Measurements from ENCODE around the gene ACP1.

ACP1 gene

DNA sequence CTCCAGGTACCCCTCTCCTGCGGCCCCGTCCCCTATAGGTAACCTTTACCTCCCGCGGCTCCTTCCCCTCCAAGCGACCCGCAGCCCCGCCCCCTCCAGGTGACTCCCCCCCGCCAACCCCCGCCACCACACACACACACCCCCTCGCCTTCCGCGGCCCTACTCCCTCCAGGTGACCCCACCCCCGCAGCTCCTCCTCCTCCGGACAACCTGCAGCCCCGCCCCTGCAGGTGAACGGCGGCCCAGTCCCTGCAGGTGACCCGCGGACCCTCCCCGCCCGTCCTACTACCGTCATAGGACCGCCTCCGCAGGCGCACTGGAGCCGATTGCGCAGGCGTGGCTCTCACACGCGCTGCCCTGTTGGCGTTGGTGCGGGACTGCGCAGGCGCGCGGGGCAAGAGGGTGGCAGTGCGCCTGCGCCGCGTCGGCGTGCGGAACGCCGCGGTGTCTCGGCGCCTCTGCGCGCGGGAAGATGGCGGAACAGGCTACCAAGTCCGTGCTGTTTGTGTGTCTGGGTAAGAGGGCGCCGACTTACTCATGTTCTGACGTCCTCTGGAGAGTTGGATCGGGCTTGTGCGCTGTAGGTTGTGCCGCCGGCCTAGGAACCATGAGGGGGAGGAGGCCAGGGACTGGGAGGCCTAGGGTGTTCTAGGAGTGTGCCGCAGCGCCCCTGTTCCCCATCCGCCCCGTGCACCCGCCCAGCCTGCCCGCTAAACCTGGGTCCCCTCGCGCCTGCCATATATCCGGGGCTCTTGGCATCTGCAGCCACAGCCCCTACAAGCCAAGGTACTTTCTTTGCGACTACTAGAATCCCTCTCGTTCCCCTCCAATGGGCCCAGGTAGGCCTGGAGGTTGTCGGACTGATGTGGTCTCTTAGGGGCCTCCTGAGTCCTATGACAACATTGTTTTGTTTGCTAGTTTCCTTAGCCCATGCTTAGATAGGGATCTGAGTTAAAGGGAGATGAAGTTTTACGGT, at the start of gene ACP1:
Gene ACP1, plus strand, starts transcription at position 455 of the 976 bp plus-strand sequence. Its CDS starts 18 bp downstream, at position 473.
- DNase-seq (ENCODE audit: extremely low spot score, insufficient read length, low read depth) (peak; percentile 96), FAIRE-seq (peak; percentile 91)

DNA sequence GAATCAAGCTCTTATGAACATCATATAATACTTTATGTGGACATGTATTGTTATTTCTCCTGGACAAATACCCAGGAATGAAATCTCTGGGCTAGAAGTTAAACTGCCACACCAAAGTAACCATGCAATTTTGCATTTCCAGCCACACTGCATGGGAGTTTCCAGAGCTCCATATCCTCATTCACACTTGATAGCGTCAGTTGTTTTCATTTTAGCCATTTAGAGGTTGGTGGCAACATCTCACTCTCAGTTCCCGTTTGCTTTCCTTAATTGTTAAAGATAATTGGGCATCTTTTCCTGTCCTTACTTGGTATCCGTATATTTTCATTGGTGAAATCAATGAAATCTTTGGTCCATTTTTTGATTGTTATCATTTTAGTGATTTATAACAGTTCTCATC, 48.7 kb upstream of the ACP1 start:
- FAIRE-seq (no peak), DNase-seq (ENCODE audit: extremely low spot score, insufficient read length, low read depth) (no peak)

DNA sequence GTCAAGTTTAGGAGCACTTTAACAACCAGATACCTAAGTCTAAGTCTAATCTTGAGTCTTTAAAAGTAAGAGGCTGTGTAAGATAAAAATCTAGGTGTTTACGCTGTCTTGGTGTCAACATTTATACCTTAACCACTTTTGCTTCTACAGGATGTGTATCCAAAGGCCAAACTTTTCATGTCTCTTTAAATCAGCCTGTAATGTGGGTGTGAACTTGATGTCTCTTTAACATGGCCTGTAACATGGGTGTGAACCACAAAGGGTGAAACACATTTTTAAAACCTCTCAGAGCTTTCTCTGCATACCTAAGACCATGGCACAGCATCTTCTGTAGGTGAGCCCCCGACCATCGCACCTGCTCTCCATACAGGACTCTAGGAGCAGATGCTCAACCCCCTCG, 41.3 kb upstream of the ACP1 start:
- no peak for FAIRE-seq

DNA sequence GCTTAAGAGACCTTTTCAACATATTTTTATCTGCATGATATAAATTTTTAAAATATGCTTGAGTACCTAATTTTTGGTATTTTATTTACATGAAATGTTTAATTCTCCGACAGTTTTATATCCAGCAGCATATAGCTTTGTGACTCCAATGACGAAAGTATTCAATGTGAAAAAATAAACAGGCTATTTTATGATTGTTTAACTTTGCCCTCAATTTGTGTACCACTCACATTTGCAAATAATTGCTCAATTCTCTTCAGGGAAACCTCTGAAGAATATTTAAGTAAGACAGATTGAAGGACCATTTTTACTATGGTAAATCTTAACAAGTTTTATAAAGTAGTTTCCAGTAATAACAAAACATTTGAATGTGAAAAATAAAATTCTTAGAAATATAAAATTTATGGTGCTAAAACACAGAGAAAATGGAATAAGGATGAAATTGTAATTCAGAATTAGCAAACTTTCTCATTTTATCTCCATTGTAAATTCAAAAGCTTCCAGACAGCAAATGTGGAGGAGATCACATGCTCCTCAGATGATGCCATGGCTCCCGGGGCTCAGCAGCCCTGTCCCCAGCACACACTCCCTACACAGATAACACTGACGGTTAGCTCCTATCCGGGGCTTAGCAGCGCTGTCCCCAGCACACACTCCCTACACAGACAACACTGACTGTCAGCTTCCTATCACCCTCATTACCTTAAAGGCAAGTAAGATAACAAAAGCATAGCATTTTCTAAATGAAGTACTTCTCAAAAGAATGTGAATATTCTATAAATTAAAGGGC, 40.6 kb upstream of the ACP1 start:
- DNase-seq (ENCODE audit: extremely low spot score, insufficient read length, low read depth) (no peak), FAIRE-seq (no peak)

More for the DNA sequence above, 41.3 kb upstream of the ACP1 start:
- no peak for DNase-seq (ENCODE audit: extremely low spot score, insufficient read length, low read depth)

DNA sequence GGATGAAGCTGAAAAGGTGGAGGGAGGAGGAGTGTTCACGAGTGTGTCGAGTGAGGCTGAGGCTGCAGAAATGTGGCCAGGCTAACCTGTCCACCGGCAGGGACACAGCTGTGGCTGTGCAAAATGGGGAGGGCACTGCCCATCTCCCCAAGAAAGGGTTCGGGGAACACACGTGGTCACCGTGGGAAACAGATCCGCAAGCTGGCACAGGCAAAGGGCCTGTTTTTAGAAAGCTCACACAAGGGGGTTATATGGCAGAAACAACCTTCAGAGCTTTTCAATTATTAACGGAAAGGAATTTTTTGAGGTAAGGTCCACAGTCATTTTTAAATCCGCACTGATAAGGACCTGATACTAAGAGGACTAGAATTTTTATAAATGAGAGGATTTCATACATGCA, 36.6 kb upstream of the ACP1 start:
- DNase-seq (ENCODE audit: extremely low spot score, insufficient read length, low read depth) (no peak), FAIRE-seq (no peak)

DNA sequence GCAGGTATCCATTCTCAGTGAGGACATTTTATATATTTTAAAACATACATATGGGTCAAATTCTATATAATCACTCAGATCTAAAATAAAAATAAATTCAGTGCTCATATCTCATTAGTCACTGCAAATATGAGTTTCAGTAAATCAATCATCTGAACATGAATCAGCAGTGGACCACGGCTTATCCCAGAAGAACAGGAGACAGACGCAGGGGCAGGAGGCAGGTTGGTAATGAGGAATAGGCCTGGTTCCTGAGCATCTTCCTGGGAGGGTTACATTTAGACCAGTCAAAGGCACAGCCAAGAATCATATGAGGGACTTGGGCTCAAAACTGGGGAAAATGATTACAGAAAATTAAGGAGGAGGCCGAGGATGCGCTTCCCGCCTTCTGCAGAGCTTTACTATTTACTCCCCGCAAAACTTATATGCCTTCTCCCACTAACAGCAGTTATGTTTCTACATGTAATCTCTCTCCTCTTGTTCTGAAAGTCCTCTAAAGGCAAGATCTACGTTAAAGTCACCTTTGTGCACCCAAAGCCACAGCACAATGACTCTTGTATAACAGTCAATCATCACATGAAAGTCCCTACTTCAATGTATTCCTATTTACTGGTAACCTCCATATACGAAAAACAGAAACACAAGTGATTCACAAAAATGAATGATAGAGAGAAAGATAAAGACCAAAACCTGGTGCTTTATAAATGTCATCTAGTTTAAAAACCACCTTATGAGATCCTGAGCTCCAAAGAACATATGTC, 36.0 kb upstream of the ACP1 start:
- FAIRE-seq, result no peak
- DNase-seq (ENCODE audit: extremely low spot score, insufficient read length, low read depth), result no peak

DNA sequence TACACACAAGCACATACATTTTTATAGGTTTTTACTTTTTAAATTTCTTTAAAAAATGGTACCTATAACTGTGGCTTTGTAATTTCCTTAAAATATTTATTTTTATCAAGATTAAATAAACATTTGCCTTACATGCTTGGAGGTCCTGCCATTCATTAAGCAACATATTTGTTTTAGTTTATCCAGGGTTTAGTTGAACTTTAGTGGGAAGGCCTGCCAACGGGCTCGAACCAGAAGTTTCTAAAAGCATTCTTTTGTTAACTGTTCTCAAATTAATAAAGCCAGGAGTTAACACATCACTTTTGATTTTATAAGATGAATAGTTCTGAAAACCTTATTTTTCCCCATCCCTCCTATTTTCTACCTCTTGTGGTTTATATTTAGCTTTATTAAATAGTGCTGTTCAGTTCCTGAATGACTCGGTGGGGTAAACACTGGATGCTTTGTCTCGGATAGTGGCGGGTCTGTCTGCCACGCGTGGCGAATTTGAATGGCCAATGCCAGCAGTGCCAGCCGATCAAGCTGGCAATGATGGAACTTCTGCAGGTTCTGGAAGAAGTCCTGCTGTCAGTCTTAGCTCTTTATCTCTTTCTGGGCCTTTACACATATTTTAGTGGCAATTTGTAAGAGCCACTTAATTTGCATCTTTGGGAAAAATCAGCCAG, 33.1 kb upstream of the ACP1 start:
- DNase-seq (ENCODE audit: extremely low spot score, insufficient read length, low read depth) (no peak), FAIRE-seq (no peak)

DNA sequence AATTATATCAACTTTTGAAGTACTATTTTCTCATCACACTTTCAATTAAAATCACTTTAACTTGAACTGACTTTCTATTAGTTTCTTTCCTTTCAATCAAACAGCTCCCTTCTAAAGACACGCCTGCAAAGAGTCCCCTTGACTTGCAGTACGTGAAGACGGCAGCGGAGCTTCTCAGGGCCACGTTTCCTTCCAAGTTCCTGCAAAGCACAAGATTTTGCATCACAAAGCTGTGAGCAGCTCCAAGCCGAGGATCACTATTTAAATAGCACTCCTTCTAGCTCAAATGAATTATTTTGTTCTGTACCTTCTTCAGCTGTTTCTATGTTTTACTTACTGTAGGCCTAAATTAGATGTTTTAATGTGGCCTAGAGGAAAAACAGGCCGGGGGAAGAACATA, 31.7 kb upstream of the ACP1 start:
- DNase-seq (ENCODE audit: extremely low spot score, insufficient read length, low read depth), result no peak
- FAIRE-seq, result no peak

DNA sequence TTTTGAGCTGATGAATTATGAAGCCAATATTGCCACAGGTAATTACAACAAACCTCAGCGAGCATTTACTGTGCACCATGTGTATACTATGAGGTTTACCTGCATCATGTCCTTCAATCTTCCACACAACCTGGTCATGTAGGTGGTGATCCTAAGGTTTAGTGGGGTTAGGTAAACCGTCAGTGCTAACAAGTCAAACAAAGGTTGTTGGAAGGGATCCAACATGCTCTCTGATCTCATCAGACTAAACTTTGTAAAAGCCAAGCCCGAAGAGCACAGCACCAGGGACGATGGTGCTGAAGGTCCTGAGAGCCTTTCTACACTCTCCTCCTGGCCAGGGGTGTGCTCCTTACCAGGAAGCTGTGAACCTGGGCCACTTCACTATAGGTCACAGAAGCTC, 30.3 kb upstream of the ACP1 start:
- FAIRE-seq, result no peak

DNA sequence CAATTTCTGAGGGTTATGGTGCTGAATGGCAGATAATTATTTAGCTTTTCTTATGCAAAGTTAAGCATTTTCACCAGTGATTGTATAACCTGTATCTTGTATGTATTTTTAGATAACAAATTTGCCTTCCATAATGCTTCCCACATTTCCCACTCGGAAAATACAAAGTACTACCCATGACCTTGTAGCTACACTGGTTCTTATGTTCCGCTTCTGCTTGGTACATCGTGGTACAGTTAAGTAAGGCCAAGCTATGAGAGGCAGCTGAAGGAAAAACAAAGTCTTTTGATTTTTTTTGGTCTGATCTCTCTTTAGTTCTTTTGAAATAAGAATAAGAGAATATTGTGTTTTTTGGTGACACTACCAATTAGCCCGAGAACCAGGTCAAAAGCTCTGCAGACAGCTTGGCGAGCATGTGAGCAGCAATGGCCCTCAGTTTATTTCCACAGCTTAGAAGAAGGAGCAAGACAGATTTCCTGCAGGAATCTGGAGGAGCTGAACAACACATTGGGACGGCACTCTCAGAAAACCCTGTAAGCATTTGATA, 27.7 kb upstream of the ACP1 start:
- FAIRE-seq (no peak), DNase-seq (ENCODE audit: extremely low spot score, insufficient read length, low read depth) (no peak)

More for the DNA sequence above, 30.3 kb upstream of the ACP1 start:
- no peak for DNase-seq (ENCODE audit: extremely low spot score, insufficient read length, low read depth)

DNA sequence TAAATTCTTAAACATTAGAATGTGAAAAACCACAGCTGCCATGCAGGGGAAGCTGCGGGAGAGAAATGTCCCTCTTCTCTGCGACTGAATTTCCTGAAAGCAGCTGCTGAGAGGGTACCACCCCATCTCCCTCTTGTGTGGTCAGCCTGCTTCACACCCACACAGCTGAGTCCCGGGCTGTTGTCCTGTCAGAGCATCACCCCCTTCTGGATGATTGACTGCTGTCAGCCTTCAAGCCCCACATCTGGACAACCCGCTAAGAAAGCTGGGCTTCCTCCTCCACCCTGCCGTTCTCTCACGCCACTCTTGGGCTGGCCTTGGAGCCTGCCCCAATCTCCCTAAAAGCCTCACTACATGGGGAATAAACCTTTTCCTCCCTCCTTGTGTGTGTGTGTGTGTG, 26.9 kb upstream of the ACP1 start:
- FAIRE-seq, result no peak

DNA sequence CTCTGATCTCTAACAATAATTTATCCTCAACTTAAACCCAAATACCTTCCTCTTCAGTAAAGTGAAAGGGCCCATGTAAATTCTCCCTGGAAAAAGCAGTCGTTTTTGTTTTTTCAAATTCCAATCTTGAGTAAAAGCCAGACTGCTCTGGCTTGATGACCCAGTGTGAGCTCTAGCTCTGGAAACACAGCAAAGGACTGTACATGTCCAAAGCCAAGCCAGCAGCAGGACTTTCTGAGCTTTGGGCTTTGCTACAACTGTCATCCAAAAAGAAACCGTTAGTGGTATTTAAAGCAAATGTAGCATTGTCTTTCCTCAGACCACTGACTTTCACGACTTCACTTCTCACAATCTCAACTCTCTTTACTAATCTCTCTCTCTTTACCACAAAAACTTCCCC, 26.3 kb upstream of the ACP1 start:
- DNase-seq (ENCODE audit: extremely low spot score, insufficient read length, low read depth) (no peak), FAIRE-seq (no peak)

More for the DNA sequence above, 26.9 kb upstream of the ACP1 start:
- DNase-seq (ENCODE audit: extremely low spot score, insufficient read length, low read depth), result no peak

DNA sequence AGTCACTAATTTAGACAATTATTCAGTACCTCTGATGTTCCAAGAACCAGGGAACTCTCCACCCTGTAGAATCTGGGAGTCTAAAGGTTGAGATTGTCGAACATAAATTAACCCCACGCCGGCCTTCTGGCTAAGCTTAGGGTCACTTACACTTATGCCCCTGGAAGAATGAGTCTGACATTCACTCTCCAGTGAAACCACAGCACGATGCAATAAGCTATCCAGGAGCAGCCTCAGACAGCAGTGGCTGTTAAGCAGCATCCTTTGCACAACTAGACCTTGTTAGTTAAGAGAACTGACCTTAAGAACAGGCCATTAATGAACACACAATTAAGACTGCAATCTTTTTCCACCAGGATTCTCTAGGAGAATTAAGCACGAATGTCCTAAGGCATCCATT, 25.9 kb upstream of the ACP1 start:
- DNase-seq (ENCODE audit: extremely low spot score, insufficient read length, low read depth) (no peak), FAIRE-seq (no peak)

DNA sequence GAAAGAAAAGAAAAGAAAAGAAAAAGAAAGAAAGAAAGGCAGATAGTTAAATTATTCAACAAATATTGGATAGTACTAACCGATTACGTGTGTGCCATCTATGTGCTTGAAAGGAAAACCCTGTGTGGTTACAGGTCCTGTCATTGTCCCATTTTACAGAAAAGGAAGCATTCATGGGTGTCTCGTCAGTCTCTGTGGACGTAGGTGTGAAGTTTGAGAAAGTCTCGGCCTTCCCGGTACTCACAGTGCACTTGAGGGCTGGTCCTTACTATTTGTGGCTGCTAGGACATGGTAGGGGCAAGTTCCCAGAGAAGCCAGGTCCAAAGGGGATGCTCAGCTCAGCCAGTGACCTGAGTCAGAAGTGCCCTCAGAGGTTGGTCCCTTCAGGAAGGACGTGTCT, 20.2 kb upstream of the ACP1 start:
- FAIRE-seq, result no peak
- no peak for DNase-seq (ENCODE audit: extremely low spot score, insufficient read length, low read depth)

DNA sequence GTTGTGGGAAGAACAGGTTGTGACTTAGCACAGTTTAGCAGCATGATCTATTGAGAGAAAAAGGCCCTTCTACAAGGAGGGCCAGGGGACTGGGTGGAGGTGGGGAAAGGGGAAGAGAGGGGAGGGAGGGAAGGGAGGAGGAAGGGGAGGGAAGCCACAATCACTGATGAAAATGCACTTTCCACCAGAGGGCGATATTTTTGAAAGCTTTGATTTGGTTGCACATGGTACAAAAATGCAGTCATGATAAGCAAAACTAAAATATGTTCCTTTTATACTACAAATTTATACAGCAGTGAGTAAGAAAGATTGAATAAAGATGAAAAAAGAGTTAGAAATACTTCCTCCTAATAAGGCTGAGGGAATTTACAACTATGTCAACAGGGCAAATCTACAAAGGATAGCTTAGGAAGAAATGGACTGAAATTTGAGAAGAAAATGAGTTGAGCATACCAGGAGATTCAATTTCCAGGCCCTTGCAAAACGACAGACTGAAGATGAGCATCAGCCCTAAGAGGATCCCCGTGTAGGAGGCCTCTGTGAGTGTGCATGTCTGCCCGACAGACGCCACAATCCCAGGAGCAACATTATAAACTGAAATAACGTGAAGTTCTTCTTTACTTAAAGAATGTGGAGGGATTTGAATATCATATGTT, 18.1 kb upstream of the ACP1 start:
- DNase-seq (ENCODE audit: extremely low spot score, insufficient read length, low read depth) (no peak), FAIRE-seq (peak; percentile 82)

DNA sequence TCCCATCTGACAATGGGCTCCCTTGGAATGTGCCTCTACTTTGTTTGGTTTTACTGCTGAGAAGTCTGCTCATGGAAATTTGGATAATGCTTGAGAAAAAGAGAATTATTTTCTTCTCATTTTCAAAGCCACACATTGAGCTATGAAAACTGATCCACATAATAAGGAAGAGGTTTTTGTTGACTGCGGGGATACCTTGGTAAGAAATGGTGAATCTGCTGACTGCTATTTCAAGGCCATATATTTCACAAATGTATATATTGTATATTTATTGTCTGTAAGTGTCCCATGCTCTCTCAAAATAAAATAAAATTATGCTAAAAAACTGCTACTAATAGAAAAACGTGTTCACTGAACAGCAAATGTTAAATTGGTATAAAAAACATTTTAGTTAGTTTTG, 16.0 kb upstream of the ACP1 start:
- FAIRE-seq, result no peak
- no peak for DNase-seq (ENCODE audit: extremely low spot score, insufficient read length, low read depth)

DNA sequence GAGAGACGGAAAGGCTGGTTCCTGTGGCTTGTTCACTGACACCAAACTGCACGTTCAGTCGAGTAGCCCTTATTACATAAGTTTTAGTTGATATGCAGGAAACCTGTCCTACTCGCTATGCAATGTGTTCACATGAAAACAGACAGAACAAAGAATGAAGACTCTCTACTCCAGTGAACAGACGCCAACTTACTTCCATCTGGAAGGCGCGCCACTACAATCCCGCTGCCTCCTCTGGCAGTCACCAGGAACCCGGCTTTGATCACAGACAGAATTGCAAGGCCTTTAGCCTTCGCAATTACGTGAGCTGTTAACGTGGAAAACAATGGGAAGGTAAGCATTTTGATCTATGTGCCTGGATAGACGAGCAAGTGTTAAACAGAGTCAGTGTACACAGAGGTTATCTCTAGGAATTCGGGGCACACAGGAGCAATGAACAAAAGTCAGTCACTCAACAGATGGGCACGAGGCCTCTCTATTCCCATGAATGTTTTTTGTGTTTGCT, 15.2 kb upstream of the ACP1 start:
- FAIRE-seq (no peak), DNase-seq (ENCODE audit: extremely low spot score, insufficient read length, low read depth) (no peak)

DNA sequence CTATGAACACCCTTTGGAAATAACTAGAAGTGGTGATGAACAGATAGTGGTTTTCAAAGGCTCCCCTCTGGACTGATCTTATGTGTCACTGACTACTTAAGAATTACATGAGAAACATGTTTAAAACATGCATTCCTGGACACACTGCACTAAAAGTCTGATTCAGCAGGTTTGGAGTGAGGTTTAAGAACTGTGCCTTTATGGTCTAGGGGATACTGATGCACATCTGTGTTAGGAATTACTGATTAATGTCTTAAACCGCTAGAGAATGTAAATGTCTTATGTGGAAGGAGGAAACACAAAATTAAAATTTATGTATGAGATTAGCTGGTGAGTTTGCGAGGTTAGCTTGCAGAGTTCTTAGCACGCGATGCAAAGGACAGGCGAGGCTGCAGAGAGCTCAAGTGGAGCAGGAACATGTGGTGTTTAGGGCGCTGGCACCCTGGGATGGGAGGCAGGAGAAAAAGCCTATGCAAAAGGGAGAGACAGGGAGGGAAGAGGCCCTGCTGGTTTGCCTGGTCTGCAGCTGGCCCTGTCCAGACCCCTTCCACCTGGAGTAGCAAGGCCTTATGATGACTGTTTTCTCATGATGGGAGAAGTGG, 12.6 kb upstream of the ACP1 start:
- no peak for DNase-seq (ENCODE audit: extremely low spot score, insufficient read length, low read depth)
- FAIRE-seq, result no peak
